ENCODE results near the gene ZFYVE9.
"Not testable (repeated sequence)": the region's sequence is repeated elsewhere in the genome, so short reads cannot be mapped to it uniquely, and the experiment has no call there.

ZFYVE9 gene

GRCh38 chr1:52368383-52369172, 226.7 kb downstream of the ZFYVE9 start:
- no peak for DNase-seq (ENCODE audit: low read depth)

DNA sequence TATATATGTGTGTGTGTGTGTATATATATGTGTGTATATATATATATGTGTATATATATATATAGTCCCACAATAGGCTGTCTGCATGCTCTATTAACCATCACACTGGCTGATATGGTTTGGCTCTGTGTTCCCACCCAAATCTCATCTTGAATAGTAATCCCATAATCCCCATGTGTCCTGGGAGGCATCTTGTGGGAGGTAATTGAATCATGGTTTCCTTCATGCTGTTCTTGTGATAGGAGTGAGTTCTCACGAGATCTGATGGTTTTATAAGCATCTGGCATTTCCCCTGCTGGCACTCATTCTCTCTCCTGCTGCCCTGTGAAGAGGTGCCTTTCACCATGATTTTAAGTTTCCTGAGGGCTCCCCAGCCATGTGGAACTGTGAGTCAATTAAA, 228.0 kb downstream of the ZFYVE9 start:
- DNase-seq (ENCODE audit: low read depth), result not testable (repeated sequence)

- no peak for DNase-seq (ENCODE audit: low read depth)
These were observed 243.5 kb downstream of the ZFYVE9 start for GRCh38 chr1:52385376-52385775.

DNA sequence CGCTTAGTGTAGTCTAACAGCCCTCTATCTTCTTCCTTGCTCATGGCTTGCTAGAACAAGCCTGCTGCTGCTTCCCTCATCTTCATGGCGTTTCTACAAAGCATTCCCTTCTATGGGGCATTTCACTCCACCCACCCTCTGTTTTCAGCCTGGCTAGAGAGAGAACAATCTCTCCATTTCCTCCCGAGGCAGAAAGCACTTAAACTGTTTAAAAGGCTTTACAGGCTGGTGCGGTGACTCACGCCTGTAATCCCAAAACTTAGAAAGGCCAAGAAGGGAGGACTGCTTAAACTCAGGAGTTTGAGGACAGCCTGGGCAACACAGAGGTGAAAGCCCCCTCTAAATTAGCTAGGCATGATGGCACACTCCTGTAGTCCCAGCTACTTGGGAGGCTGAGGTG, 244.6 kb downstream of the ZFYVE9 start:
- DNase-seq (ENCODE audit: low read depth), result no peak

GRCh38 chr1:52393174-52393573, 251.3 kb downstream of the ZFYVE9 start:
- DNase-seq (ENCODE audit: low read depth), result no peak

All from stimulated activated CD8-positive, alpha-beta memory T cell treated with anti-CD3 and anti-CD28 coated beads, Interleukin-15, amount 100 ng/mL, for 1 hour (primary cell).